ENCODE measurements around the gene FAM180A.
A peak's percentile ranks its signal among the peaks of the same experiment; 100 is the strongest.

The FAM180A gene

DNA sequence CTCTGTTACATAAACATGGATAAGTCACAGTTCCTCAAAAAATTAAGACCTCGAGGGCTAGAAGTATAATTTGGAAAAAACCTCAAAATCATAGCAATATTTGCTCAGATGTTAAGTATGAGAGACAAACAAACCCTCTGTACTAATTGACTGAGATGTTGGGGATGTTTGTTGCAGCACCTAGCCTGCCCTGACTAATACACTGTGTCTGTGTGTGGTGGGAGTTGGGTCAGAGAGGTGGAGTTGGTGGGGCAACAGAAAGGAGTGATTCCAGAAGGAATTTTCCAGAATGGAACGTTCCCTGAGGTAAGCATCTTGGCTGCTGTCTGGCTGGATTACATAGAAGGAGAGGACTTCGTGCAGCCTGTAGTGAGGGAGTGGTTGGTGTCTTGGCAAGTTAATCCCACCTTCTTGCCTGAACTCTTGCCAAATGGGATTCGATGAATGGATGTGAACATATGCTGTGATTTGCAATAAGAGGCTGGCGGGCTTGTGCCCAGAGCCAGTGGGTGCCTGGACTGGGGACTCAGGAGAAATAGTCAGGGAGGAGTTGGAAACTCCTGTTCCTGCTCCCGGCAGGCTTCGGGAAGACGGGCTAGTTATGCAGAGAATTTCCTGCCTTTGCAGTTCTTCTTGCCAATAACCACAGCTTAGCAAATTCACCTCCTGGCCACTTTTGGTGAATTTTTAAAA is 9.3 kb upstream of the FAM180A start:
- TF ChIP-seq, protein P1, sequence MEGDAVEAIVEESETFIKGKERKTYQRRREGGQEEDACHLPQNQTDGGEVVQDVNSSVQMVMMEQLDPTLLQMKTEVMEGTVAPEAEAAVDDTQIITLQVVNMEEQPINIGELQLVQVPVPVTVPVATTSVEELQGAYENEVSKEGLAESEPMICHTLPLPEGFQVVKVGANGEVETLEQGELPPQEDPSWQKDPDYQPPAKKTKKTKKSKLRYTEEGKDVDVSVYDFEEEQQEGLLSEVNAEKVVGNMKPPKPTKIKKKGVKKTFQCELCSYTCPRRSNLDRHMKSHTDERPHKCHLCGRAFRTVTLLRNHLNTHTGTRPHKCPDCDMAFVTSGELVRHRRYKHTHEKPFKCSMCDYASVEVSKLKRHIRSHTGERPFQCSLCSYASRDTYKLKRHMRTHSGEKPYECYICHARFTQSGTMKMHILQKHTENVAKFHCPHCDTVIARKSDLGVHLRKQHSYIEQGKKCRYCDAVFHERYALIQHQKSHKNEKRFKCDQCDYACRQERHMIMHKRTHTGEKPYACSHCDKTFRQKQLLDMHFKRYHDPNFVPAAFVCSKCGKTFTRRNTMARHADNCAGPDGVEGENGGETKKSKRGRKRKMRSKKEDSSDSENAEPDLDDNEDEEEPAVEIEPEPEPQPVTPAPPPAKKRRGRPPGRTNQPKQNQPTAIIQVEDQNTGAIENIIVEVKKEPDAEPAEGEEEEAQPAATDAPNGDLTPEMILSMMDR (IDR thresholded peaks at IDR 0.05; ENCODE audit: low read length, missing control alignments) = no peak
- peak; percentile 91 for DNase-seq (ENCODE audit: low read depth)
- H3K4me3 ChIP-seq (replicated peaks; ENCODE audit: low read depth, low read length) = peak overlapping the region; percentile 43

DNA sequence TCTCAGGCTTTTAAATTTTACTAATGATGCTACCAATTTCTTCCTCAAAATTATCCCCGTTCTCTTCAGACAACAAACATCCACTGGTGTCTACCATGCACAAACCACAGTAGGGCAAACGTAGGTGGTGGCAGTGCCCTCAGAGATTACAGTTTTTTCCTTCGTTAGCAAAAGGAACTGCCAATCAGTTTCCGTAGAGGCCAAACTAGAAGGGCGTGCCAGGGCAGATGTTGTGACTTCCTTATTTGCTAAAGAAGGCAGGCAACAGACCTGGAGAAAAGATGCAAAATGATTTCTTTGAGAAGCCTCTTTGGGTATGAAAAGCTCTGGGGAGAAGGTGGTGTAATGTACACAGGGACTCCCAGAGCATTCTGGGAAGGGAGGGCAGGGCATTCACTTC is 7.6 kb upstream of the FAM180A start:
- H3K4me3 ChIP-seq (replicated peaks; ENCODE audit: low read depth, low read length) = no peak overlapping the region
- TF ChIP-seq, protein P1 (IDR thresholded peaks at IDR 0.05; ENCODE audit: low read length, missing control alignments) = no peak
- DNase-seq (ENCODE audit: low read depth) = no peak

DNA sequence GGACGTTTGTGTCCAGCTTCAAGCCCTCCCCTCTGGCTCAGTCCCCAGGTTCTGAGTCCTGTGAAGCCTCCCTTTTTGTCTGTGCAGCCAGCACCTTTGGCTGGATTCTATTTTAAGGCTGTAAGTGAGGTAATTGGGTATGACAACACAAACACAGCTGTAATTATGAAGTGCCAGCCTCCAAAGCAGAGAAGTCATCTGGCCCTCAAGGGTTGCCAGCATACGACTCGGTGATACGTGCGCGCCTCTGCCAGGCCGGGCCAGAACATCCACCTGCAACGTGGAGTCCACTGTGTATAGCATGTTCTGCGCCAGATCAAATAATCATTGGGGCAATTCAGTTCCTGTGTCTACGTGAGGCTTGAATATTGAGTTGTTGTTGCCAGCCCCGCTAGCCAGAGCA is 6.7 kb upstream of the FAM180A start:
- no peak for DNase-seq (ENCODE audit: low read depth)
- H3K4me3 ChIP-seq (replicated peaks; ENCODE audit: low read depth, low read length) = no peak overlapping the region
- TF ChIP-seq, protein P1 (IDR thresholded peaks at IDR 0.05; ENCODE audit: low read length, missing control alignments) = no peak

DNA sequence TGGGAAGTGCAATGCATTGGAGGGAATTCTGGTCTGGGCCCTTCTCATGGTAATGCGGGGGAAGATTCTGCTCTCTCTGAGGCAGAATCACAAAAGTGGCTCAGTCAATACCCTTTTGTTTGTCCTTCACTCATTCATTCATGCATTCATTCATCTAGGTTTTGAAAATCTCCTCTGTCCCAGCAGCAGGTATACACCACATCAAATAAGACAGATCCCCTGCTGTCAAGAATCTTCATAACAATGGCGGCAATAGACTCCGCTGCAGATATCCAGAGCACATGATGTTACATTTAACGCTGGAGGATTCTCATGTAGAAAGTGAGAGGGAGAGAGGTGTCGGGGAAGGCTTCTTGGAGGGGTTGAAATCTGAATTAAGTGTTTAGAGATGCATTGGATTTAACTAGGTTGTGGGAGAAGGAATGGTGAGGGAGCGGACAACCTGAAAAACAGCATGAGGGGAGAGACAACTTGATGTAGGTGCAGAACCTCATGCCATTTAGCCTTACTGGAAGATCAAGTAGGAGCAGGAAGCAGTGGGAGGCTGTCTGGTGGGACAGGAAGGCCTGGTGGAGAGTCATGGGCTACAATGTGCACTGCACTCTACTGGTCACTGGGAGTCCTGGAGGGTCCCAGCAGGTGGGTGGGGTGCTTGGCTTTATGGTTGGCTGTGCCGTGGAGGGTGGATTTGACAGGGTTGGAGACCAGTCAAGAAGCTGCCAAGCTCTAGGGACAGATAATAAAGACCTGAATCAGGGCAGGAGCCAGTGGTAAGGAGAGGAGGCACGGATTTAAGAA is 5.2 kb upstream of the FAM180A start:
- no peak overlapping the region for H3K4me3 ChIP-seq (replicated peaks; ENCODE audit: low read depth, low read length)
- DNase-seq (ENCODE audit: low read depth) = no peak
- TF ChIP-seq, protein P1 (IDR thresholded peaks at IDR 0.05; ENCODE audit: low read length, missing control alignments) = no peak

DNA sequence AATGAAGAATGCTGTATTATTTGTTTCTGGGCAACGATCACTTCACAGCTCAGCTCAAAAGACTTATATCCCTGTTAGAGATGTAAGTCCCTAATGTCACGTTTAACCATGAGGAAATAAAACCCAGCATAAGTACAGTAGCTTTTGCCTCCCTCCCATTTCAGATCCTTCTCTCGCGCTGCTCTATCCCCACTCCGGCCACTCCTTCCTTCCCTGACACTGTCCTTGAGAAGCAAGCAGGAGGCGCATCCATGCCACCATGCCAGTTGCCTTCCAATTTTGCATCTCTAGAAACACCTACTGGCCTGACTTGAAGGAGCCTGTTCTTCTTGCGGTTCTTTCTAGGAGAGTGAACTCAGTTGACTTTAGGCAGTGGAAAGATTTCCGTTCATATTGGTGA is 1.2 kb downstream of the FAM180A start:
- H3K4me3 ChIP-seq (replicated peaks; ENCODE audit: low read depth, low read length) = no peak overlapping the region
- TF ChIP-seq, protein P1 (IDR thresholded peaks at IDR 0.05; ENCODE audit: low read length, missing control alignments) = no peak
- DNase-seq (ENCODE audit: low read depth) = no peak

DNA sequence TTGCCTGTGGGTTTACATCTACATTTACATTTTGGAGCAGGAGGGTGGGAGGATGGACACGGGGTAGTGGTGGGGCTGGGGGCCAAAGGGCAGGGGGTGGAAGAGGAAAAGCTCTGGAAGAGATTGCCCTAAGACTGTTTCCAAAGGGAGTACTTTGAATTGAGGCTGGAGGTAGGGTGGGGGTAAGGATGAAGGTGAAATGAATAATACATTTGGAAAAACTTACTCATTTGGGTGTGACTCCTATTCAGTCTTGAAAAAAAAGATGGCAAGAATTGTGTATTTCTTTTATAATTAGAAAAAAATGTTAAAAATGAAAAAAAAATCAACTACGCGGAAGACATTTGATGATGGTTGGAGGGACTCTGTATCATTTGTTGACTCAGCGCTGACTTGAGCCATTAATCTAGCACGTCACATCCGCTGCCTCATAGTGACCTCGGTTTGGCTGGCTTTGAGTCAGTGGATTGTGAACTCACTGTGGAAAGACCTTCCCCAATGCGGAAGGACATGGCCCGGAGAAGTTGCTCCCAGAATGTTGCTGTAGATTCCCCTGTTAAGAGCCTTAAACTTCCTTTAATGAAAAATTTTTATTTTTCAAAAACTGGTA is 2.8 kb downstream of the FAM180A start:
- H3K4me3 ChIP-seq (replicated peaks; ENCODE audit: low read depth, low read length) = no peak overlapping the region
- peak; percentile 95 for DNase-seq (ENCODE audit: low read depth)
- TF ChIP-seq, protein P1 (IDR thresholded peaks at IDR 0.05; ENCODE audit: low read length, missing control alignments) = no peak
